Mucosa of stomach (tissue), 1 donor: Measurements from ENCODE around the gene C2CD2.

Source experiments
- H3K27me3 ChIP-seq: one replicate; pipeline ENCODE4 v1.7.0; 2013; ENCODE audit warnings: mild to moderate bottlenecking, low read length; ENCODE audit not compliant: control insufficient read depth, insufficient read depth
- H3K36me3 ChIP-seq: one replicate; pipeline ENCODE4 v1.7.0; 2013; ENCODE audit warnings: low read length; ENCODE audit not compliant: control insufficient read depth, insufficient read depth
- H3K4me1 ChIP-seq: one replicate; pipeline ENCODE4 v1.7.0; 2013; ENCODE audit warnings: mild to moderate bottlenecking, low read length; ENCODE audit not compliant: control insufficient read depth, insufficient read depth
- H3K4me3 ChIP-seq: one replicate; pipeline ENCODE4 v1.7.0; 2013; ENCODE audit warnings: low read length
- H3K9ac ChIP-seq: one replicate; pipeline ENCODE4 v1.7.0; 2013; ENCODE audit warnings: mild to moderate bottlenecking, low read length, moderate library complexity
- H3K9me3 ChIP-seq: one replicate; pipeline ENCODE4 v1.7.0; 2013; ENCODE audit warnings: mild to moderate bottlenecking, low read length, moderate library complexity; ENCODE audit not compliant: control insufficient read depth
- donor health status: Pancreatic carcinoma.

The C2CD2 gene

GRCh38 chr21:41923631-41924367 lies 30.0 kb downstream of the C2CD2 start:
- H3K9ac ChIP-seq: no peak overlapping the region
- H3K4me3 ChIP-seq: no peak overlapping the region
- peaks cover 24% of the 10 kb centered on the region for H3K4me1 ChIP-seq
- H3K36me3 ChIP-seq: no peaks in the 10 kb centered on the region
- H3K27me3 ChIP-seq: no peaks in the 10 kb centered on the region
- no peaks in the 10 kb centered on the region for H3K9me3 ChIP-seq

GRCh38 chr21:41923186-41923585 lies 30.6 kb downstream of the C2CD2 start:
- no peaks in the 10 kb centered on the region for H3K36me3 ChIP-seq
- H3K9ac ChIP-seq: no peak overlapping the region
- H3K4me1 ChIP-seq: peaks cover 24% of the 10 kb centered on the region
- no peaks in the 10 kb centered on the region for H3K9me3 ChIP-seq
- H3K4me3 ChIP-seq: no peak overlapping the region
- H3K27me3 ChIP-seq: no peaks in the 10 kb centered on the region

GRCh38 chr21:41921021-41921420 lies 32.8 kb downstream of the C2CD2 start:
- H3K4me1 ChIP-seq: peaks cover 13% of the 10 kb centered on the region

GRCh38 chr21:41920476-41920875 lies 33.3 kb downstream of the C2CD2 start:
- H3K9me3 ChIP-seq: no peaks in the 10 kb centered on the region
- peaks cover 5% of the 10 kb centered on the region for H3K36me3 ChIP-seq
- no peak overlapping the region for H3K4me3 ChIP-seq
- no peaks in the 10 kb centered on the region for H3K27me3 ChIP-seq
- H3K9ac ChIP-seq: no peak overlapping the region
- peaks cover 8% of the 10 kb centered on the region for H3K4me1 ChIP-seq

More at GRCh38 chr21:41921021-41921420, 32.8 kb downstream of the C2CD2 start:
- Histone ChIP-seq H3K9ac (no peak overlapping the region), H3K36me3 (peaks cover 5% of the 10 kb centered on the region), H3K4me3 (no peak overlapping the region), H3K9me3 (no peaks in the 10 kb centered on the region), H3K27me3 (no peaks in the 10 kb centered on the region)

GRCh38 chr21:41919666-41920398 lies 34.0 kb downstream of the C2CD2 start:
- no peak overlapping the region for H3K4me3 ChIP-seq
- no peaks in the 10 kb centered on the region for H3K9me3 ChIP-seq
- H3K36me3 ChIP-seq: peaks cover 5% of the 10 kb centered on the region
- H3K27me3 ChIP-seq: no peaks in the 10 kb centered on the region
- peaks cover 1% of the 10 kb centered on the region for H3K4me1 ChIP-seq
- no peak overlapping the region for H3K9ac ChIP-seq

- Histone ChIP-seq H3K4me3 (no peak overlapping the region), H3K9me3 (no peaks in the 10 kb centered on the region), H3K4me1 (no peaks in the 10 kb centered on the region), H3K36me3 (peaks cover 5% of the 10 kb centered on the region), H3K27me3 (no peaks in the 10 kb centered on the region), H3K9ac (no peak overlapping the region)
Observed at GRCh38 chr21:41918561-41919358, 35.1 kb downstream of the C2CD2 start.

- Histone ChIP-seq H3K9me3 (no peaks in the 10 kb centered on the region), H3K9ac (no peak overlapping the region), H3K4me3 (no peak overlapping the region), H3K36me3 (peaks cover 5% of the 10 kb centered on the region), H3K27me3 (no peaks in the 10 kb centered on the region), H3K4me1 (no peaks in the 10 kb centered on the region)
Observed at GRCh38 chr21:41917531-41917930, 36.3 kb downstream of the C2CD2 start.

GRCh38 chr21:41916888-41917433 lies 36.9 kb downstream of the C2CD2 start:
- Histone ChIP-seq H3K4me3 (no peak overlapping the region), H3K4me1 (no peaks in the 10 kb centered on the region), H3K9ac (no peak overlapping the region), H3K27me3 (no peaks in the 10 kb centered on the region), H3K36me3 (peaks cover 5% of the 10 kb centered on the region), H3K9me3 (no peaks in the 10 kb centered on the region)

- peaks cover 5% of the 10 kb centered on the region for H3K36me3 ChIP-seq
- no peak overlapping the region for H3K4me3 ChIP-seq
- no peaks in the 10 kb centered on the region for H3K4me1 ChIP-seq
- H3K27me3 ChIP-seq: no peaks in the 10 kb centered on the region
- H3K9me3 ChIP-seq: no peaks in the 10 kb centered on the region
- no peak overlapping the region for H3K9ac ChIP-seq
Observed at GRCh38 chr21:41914965-41915364, 38.9 kb downstream of the C2CD2 start.

GRCh38 chr21:41914358-41914757 lies 39.5 kb downstream of the C2CD2 start:
- Histone ChIP-seq H3K36me3 (peaks cover 5% of the 10 kb centered on the region), H3K4me3 (no peak overlapping the region), H3K9me3 (no peaks in the 10 kb centered on the region)

GRCh38 chr21:41913230-41913629 lies 40.6 kb downstream of the C2CD2 start:
- Histone ChIP-seq H3K36me3 (peaks cover 5% of the 10 kb centered on the region), H3K27me3 (no peaks in the 10 kb centered on the region), H3K9ac (no peak overlapping the region), H3K4me1 (no peaks in the 10 kb centered on the region), H3K9me3 (no peaks in the 10 kb centered on the region), H3K4me3 (no peak overlapping the region)

More at GRCh38 chr21:41914358-41914757, 39.5 kb downstream of the C2CD2 start:
- no peaks in the 10 kb centered on the region for H3K27me3 ChIP-seq
- no peaks in the 10 kb centered on the region for H3K4me1 ChIP-seq
- no peak overlapping the region for H3K9ac ChIP-seq
